ENCODE data around the gene SULT2B1. TPM values are rescaled to one million over a fixed set of nuclear protein-coding genes. Genes with fewer than 3 reads are reported as not detected.
"Not testable (repeated sequence)": the region's sequence is repeated elsewhere in the genome, so short reads cannot be mapped to it uniquely, and the experiment has no call there.

The SULT2B1 gene
- total RNA-seq, 4 donors from 2014 or later, result 0.93 to 3.9 (median 1.0) TPM; not detected in 1

DNA sequence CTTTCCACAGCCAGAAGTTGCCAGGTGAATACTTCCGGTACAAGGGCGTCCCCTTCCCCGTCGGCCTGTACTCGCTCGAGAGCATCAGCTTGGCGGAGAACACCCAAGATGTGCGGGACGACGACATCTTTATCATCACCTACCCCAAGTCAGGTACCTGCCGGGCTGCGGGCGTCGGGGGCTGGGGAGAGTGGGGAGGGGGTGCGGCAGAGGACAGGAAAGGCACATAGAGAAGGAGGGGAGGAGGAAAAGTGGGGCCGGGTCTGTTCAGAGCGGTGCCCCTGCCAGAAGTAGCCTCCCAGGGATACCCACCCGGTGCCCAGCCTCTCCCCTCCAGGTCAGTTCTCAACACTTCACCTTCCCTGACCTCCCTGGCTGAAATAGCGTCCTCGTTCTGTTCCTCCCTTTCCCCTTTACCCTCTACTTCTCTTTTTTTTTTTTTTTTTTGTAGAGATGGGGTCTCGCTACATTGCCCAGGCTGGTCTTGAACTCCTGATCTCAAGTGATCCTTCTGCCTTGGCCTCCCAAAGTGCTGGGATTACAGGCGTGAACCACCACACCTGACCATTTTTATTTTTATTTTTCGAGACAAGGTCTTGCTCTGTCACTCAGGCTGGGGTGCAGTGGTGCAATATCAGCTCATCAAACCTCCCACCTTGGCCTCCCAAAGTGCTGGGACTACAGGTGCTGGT, 24.1 kb downstream of the SULT2B1 start:
- WGBS, 2 donors (ENCODE audit: low coverage in 1 of 2), result 61% methylated on average over 13 of the region's 23 CpGs; no CpG with 5 or more reads in 1 of the 2 donors
- TF ChIP-seq POLR2AphosphoS5 (IDR thresholded peaks at IDR 0.05), result no peak
- no peak for TF ChIP-seq POLR2A (IDR thresholded peaks at IDR 0.05)
- no peak for TF ChIP-seq EP300 (IDR thresholded peaks at IDR 0.05)
- TF ChIP-seq, protein P1, sequence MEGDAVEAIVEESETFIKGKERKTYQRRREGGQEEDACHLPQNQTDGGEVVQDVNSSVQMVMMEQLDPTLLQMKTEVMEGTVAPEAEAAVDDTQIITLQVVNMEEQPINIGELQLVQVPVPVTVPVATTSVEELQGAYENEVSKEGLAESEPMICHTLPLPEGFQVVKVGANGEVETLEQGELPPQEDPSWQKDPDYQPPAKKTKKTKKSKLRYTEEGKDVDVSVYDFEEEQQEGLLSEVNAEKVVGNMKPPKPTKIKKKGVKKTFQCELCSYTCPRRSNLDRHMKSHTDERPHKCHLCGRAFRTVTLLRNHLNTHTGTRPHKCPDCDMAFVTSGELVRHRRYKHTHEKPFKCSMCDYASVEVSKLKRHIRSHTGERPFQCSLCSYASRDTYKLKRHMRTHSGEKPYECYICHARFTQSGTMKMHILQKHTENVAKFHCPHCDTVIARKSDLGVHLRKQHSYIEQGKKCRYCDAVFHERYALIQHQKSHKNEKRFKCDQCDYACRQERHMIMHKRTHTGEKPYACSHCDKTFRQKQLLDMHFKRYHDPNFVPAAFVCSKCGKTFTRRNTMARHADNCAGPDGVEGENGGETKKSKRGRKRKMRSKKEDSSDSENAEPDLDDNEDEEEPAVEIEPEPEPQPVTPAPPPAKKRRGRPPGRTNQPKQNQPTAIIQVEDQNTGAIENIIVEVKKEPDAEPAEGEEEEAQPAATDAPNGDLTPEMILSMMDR (IDR thresholded peaks at IDR 0.05), result no peak
- ATAC-seq, result no peak
- Histone ChIP-seq H3K9me3 (no peaks in the 10 kb centered on the region), H3K4me3 (no peak overlapping the region), H3K27ac (no peak overlapping the region), H3K27me3 (no peaks in the 10 kb centered on the region), H3K36me3 (no peaks in the 10 kb centered on the region), H3K4me1 (no peaks in the 10 kb centered on the region)

GRCh38 chr19:48577908-48578307, 25.9 kb downstream of the SULT2B1 start:
- not testable (repeated sequence) for H3K36me3 ChIP-seq, H3K27ac ChIP-seq, ATAC-seq, H3K9me3 ChIP-seq, H3K4me3 ChIP-seq, H3K27me3 ChIP-seq, H3K4me1 ChIP-seq
- WGBS, 2 donors (ENCODE audit: low coverage in 1 of 2), result 92 to 96% methylated on average over 5 to 6 of the region's 7 CpGs

DNA sequence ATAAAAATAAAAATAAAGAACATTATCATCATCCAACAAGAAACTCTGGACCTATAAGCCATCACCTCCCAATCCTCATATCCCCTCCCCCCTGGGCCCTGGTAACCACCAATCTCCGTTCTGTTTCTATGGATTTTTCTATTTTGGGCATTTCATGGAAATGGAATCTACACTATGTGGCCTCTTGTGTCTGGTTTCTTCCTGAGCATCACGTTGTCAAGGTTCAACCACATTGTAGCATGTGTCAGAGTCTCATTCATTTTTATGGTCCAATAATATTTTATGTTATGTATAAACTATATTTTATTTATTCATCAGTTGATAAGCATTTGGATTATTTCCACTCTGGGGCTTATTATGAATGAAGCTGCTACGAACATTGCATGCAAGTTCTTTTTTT, 26.9 kb downstream of the SULT2B1 start:
- Histone ChIP-seq H3K9me3 (no peaks in the 10 kb centered on the region), H3K4me3 (no peak overlapping the region), H3K27me3 (no peaks in the 10 kb centered on the region), H3K4me1 (peaks cover 0 to 4% (median 0%) of the 10 kb centered on the region in 3 donors), H3K36me3 (no peaks in the 10 kb centered on the region), H3K27ac (no peak overlapping the region)
- WGBS, 2 donors (ENCODE audit: low coverage in 1 of 2), result 24 to 29% methylated on average over 3 of the region's 3 CpGs
- TF ChIP-seq EP300 (IDR thresholded peaks at IDR 0.05) (no peak), POLR2AphosphoS5 (IDR thresholded peaks at IDR 0.05) (no peak), POLR2A (IDR thresholded peaks at IDR 0.05) (no peak)
- TF ChIP-seq, protein P1 (IDR thresholded peaks at IDR 0.05), result no peak
- ATAC-seq, result no peak

- Histone ChIP-seq H3K36me3 (no peaks in the 10 kb centered on the region), H3K9me3 (no peaks in the 10 kb centered on the region), H3K4me1 (peaks cover 0 to 11% (median 0%) of the 10 kb centered on the region in 3 donors), H3K4me3 (no peak overlapping the region), H3K27ac (no peak overlapping the region), H3K27me3 (no peaks in the 10 kb centered on the region)
- no peak for TF ChIP-seq EP300 (IDR thresholded peaks at IDR 0.05)
- no peak for TF ChIP-seq POLR2AphosphoS5 (IDR thresholded peaks at IDR 0.05)
- TF ChIP-seq, protein P1 (IDR thresholded peaks at IDR 0.05), result no peak
- TF ChIP-seq POLR2A (IDR thresholded peaks at IDR 0.05), result no peak
- no peak for ATAC-seq
- WGBS, 2 donors (ENCODE audit: low coverage in 1 of 2), result 69 to 72% methylated on average over 2 of the region's 2 CpGs
These were observed 30.2 kb downstream of the SULT2B1 start for GRCh38 chr19:48582168-48582567.

- H3K36me3 ChIP-seq, result no peaks in the 10 kb centered on the region
- no peak overlapping the region for H3K27ac ChIP-seq
- H3K27me3 ChIP-seq, result no peaks in the 10 kb centered on the region
- no peaks in the 10 kb centered on the region for H3K9me3 ChIP-seq
- TF ChIP-seq EP300 (IDR thresholded peaks at IDR 0.05) (no peak), POLR2AphosphoS5 (IDR thresholded peaks at IDR 0.05) (no peak), POLR2A (IDR thresholded peaks at IDR 0.05) (no peak)
- TF ChIP-seq, protein P1 (IDR thresholded peaks at IDR 0.05), result no peak
- peaks cover 0 to 22% (median 4%) of the 10 kb centered on the region in 3 donors for H3K4me1 ChIP-seq
- 88 to 92% methylated on average over 1 to 2 of the region's 3 CpGs for WGBS, 2 donors (ENCODE audit: low coverage in 1 of 2)
- no peak for ATAC-seq
- H3K4me3 ChIP-seq, result no peak overlapping the region
These were observed 35.4 kb downstream of the SULT2B1 start for GRCh38 chr19:48587387-48587786.
